ENCODE results near the gene FBXL4.

The FBXL4 gene

GRCh38 chr6:98946266-98946878, 1.4 kb downstream of the FBXL4 start:
- DNase-seq, result no peak
- TF ChIP-seq CTCF (IDR thresholded peaks at IDR 0.05), result no peak
- Histone ChIP-seq H3K27me3 (no peaks in the 10 kb centered on the region), H3K27ac (peak overlapping the region in 1 of 2 donors; percentile 85), H3K4me1 (peaks cover 0 to 24% (median 5%) of the 10 kb centered on the region in 4 donors), H3K9me3 (peaks cover 0 to 2% (median 0%) of the 10 kb centered on the region in 3 donors), H3K36me3 (no peaks in the 10 kb centered on the region), H3K4me3 (peak overlapping the region; percentile 93 to 97)
- intact Hi-C loops (cut with DNase I; ENCODE audit: low total_unique reads), result no loop called here

GRCh38 chr6:98945311-98946115, 2.2 kb downstream of the FBXL4 start:
- Histone ChIP-seq H3K36me3 (no peaks in the 10 kb centered on the region), H3K4me3 (no peak overlapping the region), H3K9me3 (peaks cover 0 to 2% (median 0%) of the 10 kb centered on the region in 3 donors), H3K27ac (no peak overlapping the region), H3K4me1 (peaks cover 0 to 24% (median 5%) of the 10 kb centered on the region in 4 donors), H3K27me3 (no peaks in the 10 kb centered on the region)
- intact Hi-C loops (cut with DNase I; ENCODE audit: low total_unique reads), result no loop called here
- TF ChIP-seq CTCF (IDR thresholded peaks at IDR 0.05), result no peak
- DNase-seq, result no peak

GRCh38 chr6:98944598-98945081, 3.1 kb downstream of the FBXL4 start:
- TF ChIP-seq CTCF (IDR thresholded peaks at IDR 0.05), result no peak
- H3K4me3 ChIP-seq, result no peak overlapping the region
- no peak for DNase-seq
- peaks cover 0 to 24% (median 5%) of the 10 kb centered on the region in 4 donors for H3K4me1 ChIP-seq
- H3K9me3 ChIP-seq, result peaks cover 0 to 11% (median under 1%) of the 10 kb centered on the region in 3 donors
- no peaks in the 10 kb centered on the region for H3K27me3 ChIP-seq
- H3K36me3 ChIP-seq, result peaks cover 0 to 2% (median 0%) of the 10 kb centered on the region in 3 donors
- intact Hi-C loops (cut with DNase I; ENCODE audit: low total_unique reads), result no loop called here
- H3K27ac ChIP-seq, result no peak overlapping the region

GRCh38 chr6:98944168-98944567, 3.6 kb downstream of the FBXL4 start:
- Histone ChIP-seq H3K36me3 (peaks cover 0 to 7% (median 0%) of the 10 kb centered on the region in 3 donors), H3K4me1 (peaks cover 0 to 24% (median 5%) of the 10 kb centered on the region in 4 donors), H3K27me3 (no peaks in the 10 kb centered on the region), H3K4me3 (no peak overlapping the region), H3K27ac (no peak overlapping the region), H3K9me3 (peaks cover 0 to 15% (median 3%) of the 10 kb centered on the region in 3 donors)
- TF ChIP-seq CTCF (IDR thresholded peaks at IDR 0.05), result no peak
- DNase-seq, result no peak
- intact Hi-C loops (cut with DNase I; ENCODE audit: low total_unique reads), result no loop called here

- H3K36me3 ChIP-seq, result peaks cover 0 to 8% (median 0%) of the 10 kb centered on the region in 3 donors
- intact Hi-C loops (cut with DNase I; ENCODE audit: low total_unique reads), result no loop called here
- H3K4me1 ChIP-seq, result peaks cover 0 to 24% (median 5%) of the 10 kb centered on the region in 4 donors
- H3K27me3 ChIP-seq, result no peaks in the 10 kb centered on the region
- TF ChIP-seq CTCF (IDR thresholded peaks at IDR 0.05), result no peak
- H3K9me3 ChIP-seq, result peaks cover 0 to 25% (median 3%) of the 10 kb centered on the region in 3 donors
- no peak for DNase-seq
- H3K4me3 ChIP-seq, result no peak overlapping the region
- H3K27ac ChIP-seq, result no peak overlapping the region
These were observed 5.4 kb downstream of the FBXL4 start for GRCh38 chr6:98942263-98942803.
